Coronary artery (tissue), 2 donors: ENCODE results near the gene PRDM2.
"Not testable (repeated sequence)": the region's sequence is repeated elsewhere in the genome, so short reads cannot be mapped to it uniquely, and the experiment has no call there.

Experiments used
- DNase-seq: peaks from one replicate; pipeline ENCODE4 v3.0.0-alpha.2; 2017; ENCODE audit warnings: low spot score
- H3K27ac ChIP-seq, 2 donors: fragments of 200-600 bp; sonication (generic); one replicate each; pipeline ENCODE4 v1.5.1; 2016 to 2019
- H3K4me3 ChIP-seq: fragments of 200-600 bp; sonication (generic); 2 replicates; pipeline ENCODE4 v1.5.1; 2016; ENCODE audit warnings: mild to moderate bottlenecking, moderate library complexity
- CTCF ChIP-seq: fragments of 200-600 bp; sonication (generic); IDR thresholded peaks from one replicate; pipeline ENCODE4 v1.5.1; 2019; ENCODE audit warnings: antibody characterized with exemption

PRDM2 gene

GRCh38 chr1:13706046-13706445 lies 6.1 kb downstream of the PRDM2 start:
- no peak overlapping the region for H3K27ac ChIP-seq
- H3K4me3 ChIP-seq, result no peak overlapping the region
- no peak for TF ChIP-seq CTCF
- DNase-seq, result no peak

GRCh38 chr1:13707164-13707563 lies 7.2 kb downstream of the PRDM2 start:
- no peak overlapping the region for H3K27ac ChIP-seq

GRCh38 chr1:13708380-13708982 lies 8.5 kb downstream of the PRDM2 start:
- DNase-seq, result no peak
- Histone ChIP-seq H3K27ac (no peak overlapping the region), H3K4me3 (no peak overlapping the region)
- no peak for TF ChIP-seq CTCF

More at GRCh38 chr1:13707164-13707563, 7.2 kb downstream of the PRDM2 start:
- no peak overlapping the region for H3K4me3 ChIP-seq
- no peak for TF ChIP-seq CTCF
- no peak for DNase-seq

GRCh38 chr1:13710086-13710485 lies 10.1 kb downstream of the PRDM2 start:
- DNase-seq, result no peak
- no peak for TF ChIP-seq CTCF
- no peak overlapping the region for H3K27ac ChIP-seq
- H3K4me3 ChIP-seq, result no peak overlapping the region

- TF ChIP-seq CTCF, result no peak
- no peak overlapping the region for H3K27ac ChIP-seq
- no peak for DNase-seq
- no peak overlapping the region for H3K4me3 ChIP-seq
Observed at GRCh38 chr1:13714851-13715250, 14.9 kb downstream of the PRDM2 start.

GRCh38 chr1:13715616-13716287 lies 15.8 kb downstream of the PRDM2 start:
- not testable (repeated sequence) for DNase-seq, H3K27ac ChIP-seq, H3K4me3 ChIP-seq

GRCh38 chr1:13722808-13723360 lies 22.9 kb downstream of the PRDM2 start:
- H3K4me3 ChIP-seq, result no peak overlapping the region

More at GRCh38 chr1:13722808-13723360, 22.9 kb downstream of the PRDM2 start:
- DNase-seq, result no peak
- TF ChIP-seq CTCF, result no peak
- H3K27ac ChIP-seq, result no peak overlapping the region
